Measurements from ENCODE around the gene UBE2O. TPM values are rescaled to one million over a fixed set of nuclear protein-coding genes. Genes with fewer than 3 reads are reported as not detected.

UBE2O gene
- total RNA-seq, 1 experiment from 2014 or later = 52.6 TPM

DNA sequence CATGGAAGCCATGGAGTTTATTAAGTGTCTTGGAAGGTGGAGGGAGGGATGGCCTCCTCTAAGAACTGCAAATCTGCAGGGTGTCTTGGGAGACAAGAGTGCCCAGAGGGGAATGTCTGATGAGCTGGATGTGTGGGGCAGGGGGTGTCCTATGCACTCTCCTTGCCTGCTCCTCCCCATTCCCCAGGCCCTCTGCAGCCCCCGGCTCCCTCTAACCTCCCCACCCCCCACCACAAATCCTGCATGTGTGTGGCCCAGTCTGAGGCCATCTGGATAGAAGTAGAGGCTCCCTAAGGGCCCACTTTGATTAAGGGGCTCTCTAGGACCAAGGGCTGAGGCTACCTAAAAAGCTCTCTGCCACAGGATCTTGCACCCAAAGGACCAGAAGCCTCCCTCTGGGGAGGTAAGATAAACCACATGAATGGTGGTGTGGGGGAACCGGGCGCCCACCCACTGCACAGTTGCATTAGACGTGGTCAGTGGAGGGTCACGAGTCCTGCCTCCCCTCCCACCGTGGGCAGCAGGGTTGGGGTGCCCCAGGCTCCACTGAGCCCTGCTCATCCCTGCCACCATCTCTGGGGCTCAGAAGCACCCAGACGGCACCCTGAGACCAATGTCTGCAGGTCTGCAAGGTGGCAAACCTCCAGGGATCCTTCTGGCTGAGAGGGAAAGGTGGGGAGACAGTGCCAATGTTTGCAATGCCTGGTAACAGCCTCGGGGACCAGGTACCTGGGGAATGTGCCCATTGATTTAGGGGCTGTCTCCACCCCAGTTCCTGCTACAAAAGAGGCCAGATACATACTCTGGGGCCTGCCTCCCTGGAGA, 15.1 kb upstream of the UBE2O start:
- no peak overlapping the region for H3K4me3 Mint-ChIP-seq
- peaks cover 11% of the 10 kb centered on the region for H3K27me3 Mint-ChIP-seq (ENCODE audit: low read depth)
- no peak overlapping the region for H2AFZ ChIP-seq (ENCODE audit: low read length)
- H3K36me3 Mint-ChIP-seq (ENCODE audit: insufficient read depth in 1 of 3, low read depth in 3 of 3) = peaks cover 4 to 18% (median 5%) of the 10 kb centered on the region in 3 experiments; a peak in 4 of 7 replicates
- H4K8ac ChIP-seq (replicated peaks; ENCODE audit: insufficient read length, low read depth, low read length) = no peak overlapping the region
- no peaks in the 10 kb centered on the region for H3K4me1 ChIP-seq (ENCODE audit: insufficient read depth, low read length)
- H3K79me1 ChIP-seq (ENCODE audit: insufficient read depth, low read depth, low read length, poor library complexity, severe bottlenecking) = no peaks in the 10 kb centered on the region
- no peak overlapping the region for H2BK12ac ChIP-seq (ENCODE audit: insufficient read length, low read depth, low read length)
- no peak overlapping the region for H2BK120ac ChIP-seq (ENCODE audit: low read depth, low read length, poor library complexity, severe bottlenecking)
- H4K91ac ChIP-seq (ENCODE audit: insufficient read length, low read depth, low read length) = no peak overlapping the region
- no peaks in the 10 kb centered on the region for H3K9me3 ChIP-seq (ENCODE audit: control insufficient read depth, low read depth, low read length)
- peaks cover 0 to 18% of the 10 kb centered on the region in 2 experiments; a peak in 2 of 4 replicates for H3K4me1 Mint-ChIP-seq
- H3K27ac Mint-ChIP-seq = no peak overlapping the region; a peak in 1 of 7 replicates
- no peak for DNase-seq
- H3K14ac ChIP-seq (ENCODE audit: insufficient read depth, low read length) = no peak overlapping the region
- H3K56ac ChIP-seq (ENCODE audit: insufficient read length, low read depth, low read length) = no peak overlapping the region
- no peak overlapping the region for H3K23ac ChIP-seq (ENCODE audit: insufficient read length, low read depth, low read length)
- H2BK5ac ChIP-seq (ENCODE audit: insufficient read length, low read length) = no peak overlapping the region
- H3T11ph ChIP-seq (ENCODE audit: low read length) = no peak overlapping the region
- H2BK20ac ChIP-seq (ENCODE audit: low read depth, low read length, poor library complexity, severe bottlenecking) = no peak overlapping the region
- H4K20me1 ChIP-seq (ENCODE audit: control insufficient read depth, insufficient read depth, insufficient read length) = no peaks in the 10 kb centered on the region
- no peak overlapping the region for H3K27ac ChIP-seq (ENCODE audit: insufficient read length, low read depth, low read length)
- H3K4me2 ChIP-seq (ENCODE audit: insufficient read depth, insufficient read length, low read length) = no peak overlapping the region
- H3K9ac ChIP-seq (ENCODE audit: extremely low read depth, insufficient read length, low read length) = no peak overlapping the region
- no peak overlapping the region for H3K4ac ChIP-seq (ENCODE audit: low read depth, low read length)
- no peaks in the 10 kb centered on the region for H3K79me2 ChIP-seq (ENCODE audit: insufficient read depth, low read length)
- no peak overlapping the region for H3K18ac ChIP-seq (ENCODE audit: insufficient read length, low read depth, low read length)
- WGBS (ENCODE audit: extremely low coverage, insufficient read length, low lambda C conversion rate) = no CpG with 5 or more reads among the region's 8 CpGs
- H4K5ac ChIP-seq (ENCODE audit: insufficient read length, low read depth, low read length) = no peak overlapping the region
- no peaks in the 10 kb centered on the region for H3K27me3 ChIP-seq (ENCODE audit: insufficient read depth, low read length)
- no peak for TF ChIP-seq CTCF (conservative IDR thresholded peaks at IDR 0.05)
- H2BK15ac ChIP-seq (ENCODE audit: low read depth, low read length) = no peak overlapping the region
- H2AK5ac ChIP-seq (ENCODE audit: insufficient read length, low read length) = no peak overlapping the region
- H3K9me3 Mint-ChIP-seq = no peaks in the 10 kb centered on the region
- no peaks in the 10 kb centered on the region for H3K23me2 ChIP-seq (ENCODE audit: insufficient read length, low read depth, low read length, poor library complexity, severe bottlenecking)
